Measurements from ENCODE around the gene KRTAP9-6. TPM values are rescaled to one million over a fixed set of nuclear protein-coding genes. Genes with fewer than 3 reads are reported as not detected.
"Not testable (repeated sequence)": the region's sequence is repeated elsewhere in the genome, so short reads cannot be mapped to it uniquely, and the experiment has no call there.

Gene KRTAP9-6
- total RNA-seq, result not detected
- long read RNA-seq, result 0 reads

GRCh38 chr17:41265078-41265477 lies at the start of gene KRTAP9-6:
Gene KRTAP9-6, plus strand, starts transcription at chr17:41265378. Its CDS starts 0 bp downstream, at chr17:41265378.
- no peak for DNase-seq (ENCODE audit: low spot score)

- no peak for DNase-seq (ENCODE audit: low spot score)
Observed at GRCh38 chr17:41215681-41216080, 49.5 kb upstream of the KRTAP9-6 start.

- DNase-seq (ENCODE audit: low spot score), result no peak
Observed at GRCh38 chr17:41223821-41224220, 41.4 kb upstream of the KRTAP9-6 start.

- DNase-seq (ENCODE audit: low spot score), result no peak
Observed at GRCh38 chr17:41226051-41226450, 39.1 kb upstream of the KRTAP9-6 start.

GRCh38 chr17:41226598-41227095 lies 38.5 kb upstream of the KRTAP9-6 start, which contains the start of gene KRTAP9-2:
Gene KRTAP9-2, plus strand, starts transcription at chr17:41226648. Its CDS starts 7 bp downstream, at chr17:41226655.
- DNase-seq (ENCODE audit: low spot score), result not testable (repeated sequence)

- no peak for DNase-seq (ENCODE audit: low spot score)
Observed at GRCh38 chr17:41230094-41230493, 35.1 kb upstream of the KRTAP9-6 start.

- no peak for DNase-seq (ENCODE audit: low spot score)
Observed at GRCh38 chr17:41231731-41232130, 33.4 kb upstream of the KRTAP9-6 start.

GRCh38 chr17:41232399-41233105 lies 32.6 kb upstream of the KRTAP9-6 start, which contains the start of gene KRTAP9-3:
Gene KRTAP9-3, plus strand, starts transcription at chr17:41232449. Its CDS starts 53 bp downstream, at chr17:41232502.
- not testable (repeated sequence) for DNase-seq (ENCODE audit: low spot score)

- DNase-seq (ENCODE audit: low spot score), result not testable (repeated sequence)
Observed at GRCh38 chr17:41237116-41237515, 28.1 kb upstream of the KRTAP9-6 start.

- not testable (repeated sequence) for DNase-seq (ENCODE audit: low spot score)
Observed at GRCh38 chr17:41237949-41238437, 27.2 kb upstream of the KRTAP9-6 start, which contains the start of gene KRTAP9-8. Gene KRTAP9-8, plus strand, starts transcription at chr17:41237999. Its CDS starts 53 bp downstream, at chr17:41238052.

GRCh38 chr17:41246995-41247787 lies 18.0 kb upstream of the KRTAP9-6 start:
- not testable (repeated sequence) for DNase-seq (ENCODE audit: low spot score)

- DNase-seq (ENCODE audit: low spot score), result not testable (repeated sequence)
Observed at GRCh38 chr17:41249637-41250240, 15.4 kb upstream of the KRTAP9-6 start, which contains the start of gene KRTAP9-4. Gene KRTAP9-4, plus strand, starts transcription at chr17:41249687. Its CDS starts 34 bp downstream, at chr17:41249721.

GRCh38 chr17:41251261-41251660 lies 13.9 kb upstream of the KRTAP9-6 start:
- no peak for DNase-seq (ENCODE audit: low spot score)

- no peak for DNase-seq (ENCODE audit: low spot score)
Observed at GRCh38 chr17:41254861-41255260, 10.3 kb upstream of the KRTAP9-6 start.

- not testable (repeated sequence) for DNase-seq (ENCODE audit: low spot score)
Observed at GRCh38 chr17:41255381-41256290, 9.5 kb upstream of the KRTAP9-6 start, which contains the start of gene KRTAP9-9. Gene KRTAP9-9, plus strand, starts transcription at chr17:41255384.

- DNase-seq (ENCODE audit: low spot score), result no peak
Observed at GRCh38 chr17:41256291-41256685, 8.9 kb upstream of the KRTAP9-6 start.

- DNase-seq (ENCODE audit: low spot score), result no peak
Observed at GRCh38 chr17:41258406-41258805, 6.8 kb upstream of the KRTAP9-6 start.

- no peak for DNase-seq (ENCODE audit: low spot score)
Observed at GRCh38 chr17:41263212-41263611, 2.0 kb upstream of the KRTAP9-6 start.

GRCh38 chr17:41264599-41264998 lies 579 bp upstream of the KRTAP9-6 start:
- no peak for DNase-seq (ENCODE audit: low spot score)

- DNase-seq (ENCODE audit: low spot score), result no peak
Observed at GRCh38 chr17:41267711-41268110, 2.5 kb downstream of the KRTAP9-6 start.

Data from mesenteric fat pad (tissue), 1 donor.